ENCODE data around the gene SORL1. TPM values are rescaled to one million over a fixed set of nuclear protein-coding genes. Genes with fewer than 3 reads are reported as not detected.
A peak's percentile ranks its signal among the peaks of the same experiment; 100 is the strongest.

SORL1 gene
- total and polyA plus RNA-seq, 2 of the 13 experiments (the other 11 are each of a cell fraction or from before 2014, with no cell fraction given): 21.3 to 148 TPM

DNA sequence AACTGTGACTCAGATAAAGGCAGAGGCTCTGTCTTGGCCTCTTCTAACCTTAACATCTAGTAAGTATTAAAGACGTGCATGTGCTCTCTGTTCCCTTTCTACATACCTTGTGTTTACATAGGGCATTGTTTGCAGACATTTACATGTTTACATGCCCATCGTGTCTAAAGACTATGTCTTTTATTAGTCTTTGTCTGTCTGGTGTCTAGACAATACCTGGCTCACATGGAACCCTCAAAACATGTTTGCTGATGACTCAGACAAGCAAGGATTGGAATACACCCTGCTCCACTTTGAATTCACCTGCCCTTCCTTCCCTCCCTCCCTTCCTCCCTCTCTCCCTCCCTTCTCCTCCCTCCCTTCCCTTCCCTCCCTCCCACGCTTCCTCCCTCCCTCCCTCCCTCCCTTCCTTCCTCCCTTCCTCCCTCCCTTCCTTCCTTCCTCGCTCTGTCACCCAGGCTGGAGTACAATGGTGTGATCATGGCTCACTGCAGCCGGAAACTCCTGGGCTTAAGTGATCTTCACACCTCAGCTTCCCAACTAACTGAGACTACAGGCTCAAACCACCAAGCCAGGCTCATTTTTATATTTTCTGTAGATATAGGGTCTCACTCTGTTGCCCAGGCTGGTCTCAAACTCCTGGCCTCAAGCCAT lies 24.4 kb downstream of the SORL1 start (continued):
- TF ChIP-seq MZF1 (CRISPR knock-in tag; IDR thresholded peaks at IDR 0.05; ENCODE audit: borderline replicate concordance): no peak
- TF ChIP-seq MEIS1 (CRISPR knock-in tag; IDR thresholded peaks at IDR 0.05; ENCODE audit: borderline replicate concordance): no peak
- TF ChIP-seq ZNF292 (CRISPR knock-in tag; IDR thresholded peaks at IDR 0.05; ENCODE audit: borderline replicate concordance, low read depth): no peak
- TF ChIP-seq ZNF329 (CRISPR knock-in tag; IDR thresholded peaks at IDR 0.05; ENCODE audit: low read depth): no peak
- no peak for TF ChIP-seq NR2F2 (IDR thresholded peaks at IDR 0.05; ENCODE audit: borderline replicate concordance, low read depth)
- TF ChIP-seq HMG20A (CRISPR knock-in tag; IDR thresholded peaks at IDR 0.05; ENCODE audit: borderline replicate concordance): peak; percentile 66
- no peak for TF ChIP-seq ZFP41 (CRISPR knock-in tag; IDR thresholded peaks at IDR 0.05; ENCODE audit: borderline replicate concordance)
- no peak for TF ChIP-seq REXO4 (CRISPR knock-in tag; IDR thresholded peaks at IDR 0.05; ENCODE audit: borderline replicate concordance)
- TF ChIP-seq ATRX (CRISPR knock-in tag; IDR thresholded peaks at IDR 0.05; ENCODE audit: borderline replicate concordance): no peak
- no peak for TF ChIP-seq SALL2 (CRISPR knock-in tag; IDR thresholded peaks at IDR 0.05)
- no peak for TF ChIP-seq ZNF709 (CRISPR knock-in tag; IDR thresholded peaks at IDR 0.05)
- no peak for TF ChIP-seq REL (CRISPR knock-in tag; conservative IDR thresholded peaks at IDR 0.05)
- no peak for TF ChIP-seq RBFOX2 (IDR thresholded peaks at IDR 0.05; ENCODE audit: low read depth, low read length)
- peak; percentile 99 for TF ChIP-seq SKI (IDR thresholded peaks at IDR 0.05; ENCODE audit: partially characterized antibody)
- TF ChIP-seq AGO1 (IDR thresholded peaks at IDR 0.05; ENCODE audit: low read depth, low read length, poor library complexity, severe bottlenecking): no peak
- no peak for TF ChIP-seq DNMT1 (CRISPR knock-in tag; IDR thresholded peaks at IDR 0.05)
- TF ChIP-seq RXRA (CRISPR knock-in tag; IDR thresholded peaks at IDR 0.05): no peak; the same call in 1 of the 2 replicates
- TF ChIP-seq FOSL2 (CRISPR knock-in tag; IDR thresholded peaks at IDR 0.05): peak; percentile 91
- TF ChIP-seq TEAD3 (CRISPR knock-in tag; optimal IDR thresholded peaks at IDR 0.05; ENCODE audit: borderline replicate concordance): peak; percentile 82
- TF ChIP-seq ZFP37 (CRISPR knock-in tag; IDR thresholded peaks at IDR 0.05; ENCODE audit: borderline replicate concordance): no peak
- TF ChIP-seq RBM39 (IDR thresholded peaks at IDR 0.05; ENCODE audit: low read depth, low read length, poor library complexity, severe bottlenecking): no peak
- peak; percentile 89 for TF ChIP-seq RARA (CRISPR knock-in tag; IDR thresholded peaks at IDR 0.05)
- TF ChIP-seq NFIC (IDR thresholded peaks at IDR 0.05; ENCODE audit: low read length): no peak
- no peak for TF ChIP-seq TAF1 (CRISPR knock-in tag; IDR thresholded peaks at IDR 0.05)
- TF ChIP-seq HDAC6 (IDR thresholded peaks at IDR 0.05; ENCODE audit: low read depth, low read length): no peak
- TF ChIP-seq, protein P1, sequence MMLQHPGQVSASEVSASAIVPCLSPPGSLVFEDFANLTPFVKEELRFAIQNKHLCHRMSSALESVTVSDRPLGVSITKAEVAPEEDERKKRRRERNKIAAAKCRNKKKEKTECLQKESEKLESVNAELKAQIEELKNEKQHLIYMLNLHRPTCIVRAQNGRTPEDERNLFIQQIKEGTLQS (CRISPR knock-in tag; IDR thresholded peaks at IDR 0.05): no peak
- TF ChIP-seq NFKB2 (CRISPR knock-in tag; IDR thresholded peaks at IDR 0.05; ENCODE audit: borderline replicate concordance): no peak
- no peak for TF ChIP-seq HOXD1 (CRISPR knock-in tag; IDR thresholded peaks at IDR 0.05)
- peak; percentile 49; the same call in 1 of the 2 replicates for TF ChIP-seq CREM (IDR thresholded peaks at IDR 0.05)
- no peak for TF ChIP-seq CREM (CRISPR knock-in tag; IDR thresholded peaks at IDR 0.05)
- TF ChIP-seq ZNF614 (CRISPR knock-in tag; IDR thresholded peaks at IDR 0.05; ENCODE audit: borderline replicate concordance): no peak
- TF ChIP-seq ZNF577 (CRISPR knock-in tag; IDR thresholded peaks at IDR 0.05; ENCODE audit: borderline replicate concordance, low read depth): no peak
- TF ChIP-seq ATF7 (IDR thresholded peaks at IDR 0.05): no peak
- TF ChIP-seq ATF7 (CRISPR knock-in tag; IDR thresholded peaks at IDR 0.05): no peak
- TF ChIP-seq ZNF441 (CRISPR knock-in tag; IDR thresholded peaks at IDR 0.05; ENCODE audit: borderline replicate concordance): no peak

Measured in HepG2 (cell line).